Mucosa of stomach (tissue), 1 donor: ENCODE data around the gene GPR162.
"Not testable (repeated sequence)": the region's sequence is repeated elsewhere in the genome, so short reads cannot be mapped to it uniquely, and the experiment has no call there.

Experiments used
- H3K27me3 ChIP-seq: one replicate; pipeline ENCODE4 v1.7.0; 2013; ENCODE audit warnings: mild to moderate bottlenecking, low read length; ENCODE audit not compliant: control insufficient read depth, insufficient read depth
- H3K36me3 ChIP-seq: one replicate; pipeline ENCODE4 v1.7.0; 2013; ENCODE audit warnings: low read length; ENCODE audit not compliant: control insufficient read depth, insufficient read depth
- H3K4me1 ChIP-seq: one replicate; pipeline ENCODE4 v1.7.0; 2013; ENCODE audit warnings: mild to moderate bottlenecking, low read length; ENCODE audit not compliant: control insufficient read depth, insufficient read depth
- H3K4me3 ChIP-seq: one replicate; pipeline ENCODE4 v1.7.0; 2013; ENCODE audit warnings: low read length
- H3K9ac ChIP-seq: one replicate; pipeline ENCODE4 v1.7.0; 2013; ENCODE audit warnings: mild to moderate bottlenecking, low read length, moderate library complexity
- H3K9me3 ChIP-seq: one replicate; pipeline ENCODE4 v1.7.0; 2013; ENCODE audit warnings: mild to moderate bottlenecking, low read length, moderate library complexity; ENCODE audit not compliant: control insufficient read depth
- donor health status: Pancreatic carcinoma.

Gene GPR162

DNA sequence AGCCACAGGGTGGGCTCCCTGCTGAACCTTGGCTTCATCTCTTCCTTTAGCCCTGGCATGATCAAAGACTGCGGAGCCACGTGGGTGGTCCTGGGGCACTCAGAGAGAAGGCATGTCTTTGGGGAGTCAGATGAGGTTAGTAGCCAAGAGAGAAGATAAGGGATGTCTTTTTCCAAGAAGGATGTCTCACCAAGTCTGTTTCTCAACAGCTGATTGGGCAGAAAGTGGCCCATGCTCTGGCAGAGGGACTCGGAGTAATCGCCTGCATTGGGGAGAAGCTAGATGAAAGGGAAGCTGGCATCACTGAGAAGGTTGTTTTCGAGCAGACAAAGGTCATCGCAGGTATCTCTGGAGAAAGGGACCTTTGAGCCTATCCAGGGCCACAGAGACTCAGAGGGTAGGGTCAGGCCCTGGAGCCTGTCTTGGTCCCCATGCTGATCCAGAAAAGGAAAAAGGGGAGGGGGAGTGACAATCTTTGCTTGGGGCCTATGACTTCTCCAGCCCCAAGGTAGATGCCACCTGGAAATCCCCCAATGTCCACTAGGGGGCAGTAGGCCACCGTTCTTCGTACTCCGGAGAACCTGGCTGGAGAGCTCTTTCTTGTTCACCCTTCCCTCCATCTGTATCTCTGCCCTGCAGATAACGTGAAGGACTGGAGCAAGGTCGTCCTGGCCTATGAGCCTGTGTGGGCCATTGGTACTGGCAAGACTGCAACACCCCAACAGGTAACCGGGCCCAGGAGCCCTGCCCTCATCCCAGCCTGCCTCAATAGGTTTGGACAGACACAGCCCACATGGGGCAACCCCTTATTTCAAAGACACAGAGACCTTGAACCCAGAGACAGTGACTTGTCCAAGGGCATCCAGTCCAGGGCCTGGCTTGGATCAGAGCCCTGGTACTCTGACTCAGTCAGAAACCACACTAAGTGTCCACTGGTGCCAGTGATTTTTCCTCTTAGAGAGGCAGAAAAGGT, 47.7 kb downstream of the GPR162 start:
- no peaks in the 10 kb centered on the region for H3K27me3 ChIP-seq
- H3K36me3 ChIP-seq: no peaks in the 10 kb centered on the region
- H3K4me3 ChIP-seq: no peak overlapping the region
- no peaks in the 10 kb centered on the region for H3K9me3 ChIP-seq
- H3K9ac ChIP-seq: peak overlapping the region; percentile 90
- peaks cover 42% of the 10 kb centered on the region for H3K4me1 ChIP-seq

DNA sequence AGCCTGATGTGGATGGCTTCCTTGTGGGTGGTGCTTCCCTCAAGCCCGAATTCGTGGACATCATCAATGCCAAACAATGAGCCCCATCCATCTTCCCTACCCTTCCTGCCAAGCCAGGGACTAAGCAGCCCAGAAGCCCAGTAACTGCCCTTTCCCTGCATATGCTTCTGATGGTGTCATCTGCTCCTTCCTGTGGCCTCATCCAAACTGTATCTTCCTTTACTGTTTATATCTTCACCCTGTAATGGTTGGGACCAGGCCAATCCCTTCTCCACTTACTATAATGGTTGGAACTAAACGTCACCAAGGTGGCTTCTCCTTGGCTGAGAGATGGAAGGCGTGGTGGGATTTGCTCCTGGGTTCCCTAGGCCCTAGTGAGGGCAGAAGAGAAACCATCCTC, 48.7 kb downstream of the GPR162 start:
- H3K36me3 ChIP-seq, H3K9me3 ChIP-seq, H3K4me3 ChIP-seq, H3K9ac ChIP-seq, H3K27me3 ChIP-seq: not testable (repeated sequence)
- peaks cover 42% of the 10 kb centered on the region for H3K4me1 ChIP-seq

DNA sequence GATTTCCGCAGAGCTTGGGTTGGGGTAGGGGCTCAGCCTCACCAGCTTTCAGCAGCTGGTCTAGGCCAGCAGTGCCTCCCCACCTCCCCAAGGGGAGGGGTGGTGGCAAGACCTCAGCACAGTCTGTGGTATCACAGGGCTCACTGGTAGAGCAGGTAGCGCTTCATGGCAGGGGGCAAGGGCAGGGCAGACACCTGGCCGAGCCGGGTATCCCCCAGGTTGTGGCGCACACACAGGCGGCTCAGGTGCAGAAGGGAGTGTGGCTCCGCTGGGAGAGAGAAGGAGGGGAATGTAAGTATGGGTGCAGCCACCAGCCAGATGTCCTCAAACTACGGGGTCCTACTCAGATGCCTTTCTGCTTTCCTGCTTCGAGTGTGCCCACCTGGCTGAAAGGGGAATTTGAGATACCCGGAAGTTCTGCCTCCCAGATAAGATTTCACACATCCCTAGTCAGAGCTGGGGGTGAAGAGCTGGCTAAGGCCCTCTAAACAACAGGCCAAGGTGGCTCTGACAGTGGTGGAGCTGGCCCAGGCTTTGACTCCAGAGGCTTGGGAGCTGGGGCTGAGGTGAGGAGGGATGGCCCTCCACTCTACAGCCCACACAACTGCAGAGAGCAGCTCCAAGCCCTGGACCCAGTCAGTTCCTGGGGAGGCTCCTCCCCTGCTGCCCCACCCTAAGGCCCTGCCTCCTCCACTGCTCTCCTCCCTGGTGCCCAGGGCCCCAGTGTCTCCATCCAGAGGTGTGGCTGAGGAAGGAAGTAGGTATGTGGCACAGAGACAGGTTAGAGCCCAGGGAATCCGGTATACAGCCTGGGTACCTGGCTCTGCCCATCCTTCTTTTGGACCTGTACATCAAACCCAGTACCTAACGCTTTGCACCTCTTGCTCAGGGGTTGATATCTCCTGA, 49.7 kb downstream of the GPR162 start:
- Histone ChIP-seq H3K27me3 (no peaks in the 10 kb centered on the region), H3K4me3 (peak overlapping the region; percentile 98), H3K9ac (peak overlapping the region; percentile 90), H3K36me3 (no peaks in the 10 kb centered on the region), H3K4me1 (peaks cover 42% of the 10 kb centered on the region), H3K9me3 (no peaks in the 10 kb centered on the region)

- Histone ChIP-seq H3K36me3 (no peaks in the 10 kb centered on the region), H3K9ac (peak overlapping the region; percentile 90), H3K4me3 (peak overlapping the region; percentile 98), H3K27me3 (no peaks in the 10 kb centered on the region), H3K9me3 (no peaks in the 10 kb centered on the region), H3K4me1 (peaks cover 36% of the 10 kb centered on the region)
These were observed 50.7 kb downstream of the GPR162 start for GRCh38 chr12:6872073-6873048.

DNA sequence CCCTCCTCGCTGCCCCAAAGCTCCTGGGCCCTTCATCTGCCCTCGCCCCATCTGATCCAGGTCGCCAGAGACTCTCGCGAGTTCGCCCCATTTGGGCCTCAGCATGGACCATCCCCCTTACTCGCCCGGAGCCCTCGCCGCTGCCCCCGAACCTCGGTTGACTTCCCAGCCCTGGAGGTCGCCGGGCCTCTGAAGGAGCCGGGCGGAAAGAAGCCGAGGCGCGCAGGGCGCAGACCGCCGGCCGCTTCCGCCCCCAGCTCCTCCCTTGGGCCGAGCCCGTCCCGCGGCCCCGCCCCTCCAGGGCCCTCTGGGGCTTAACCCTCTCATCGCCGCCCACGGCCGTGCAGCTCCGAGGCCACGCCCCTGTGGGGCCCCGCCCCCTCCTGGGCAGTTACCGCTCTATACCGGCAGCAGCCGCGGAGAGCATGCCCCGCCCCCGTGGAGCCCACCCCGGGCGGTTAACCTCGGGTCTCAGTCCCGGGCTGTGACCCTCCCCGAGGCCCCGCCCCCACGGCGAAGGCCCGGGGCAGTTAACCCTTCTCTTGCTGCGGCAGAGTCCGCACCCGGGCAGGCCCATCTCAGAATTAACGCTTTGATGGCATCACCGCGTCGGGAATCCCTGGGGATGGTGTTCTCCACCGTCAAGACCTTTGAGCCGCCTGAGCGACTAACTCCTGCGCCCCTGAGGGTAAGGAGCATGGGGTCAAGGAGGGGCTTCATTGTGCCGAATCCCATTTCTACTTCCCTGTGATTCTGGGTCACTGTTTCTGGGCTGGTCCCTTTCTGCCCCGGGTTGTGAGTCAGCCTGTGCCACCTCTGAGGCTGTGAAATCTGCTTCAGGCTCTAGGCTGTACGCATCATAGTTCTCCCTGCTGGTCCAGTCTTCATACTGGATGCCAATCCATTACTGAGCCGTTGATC, 51.7 kb downstream of the GPR162 start, which contains the start of gene SPSB2:
SPSB2 (minus strand) TSS at position 210 of the 921 bp plus-strand sequence. CDS start 402 bp downstream, outside the sequence.
- peaks cover 34% of the 10 kb centered on the region for H3K4me1 ChIP-seq

GRCh38 chr12:6874015-6874368, 52.4 kb downstream of the GPR162 start:
- peak overlapping the region; percentile 98 for H3K4me3 ChIP-seq
- H3K9ac ChIP-seq: peak overlapping the region; percentile 90
- H3K36me3 ChIP-seq, H3K9me3 ChIP-seq, H3K27me3 ChIP-seq: not testable (repeated sequence)
- peaks cover 27% of the 10 kb centered on the region for H3K4me1 ChIP-seq

More for the DNA sequence above, 51.7 kb downstream of the GPR162 start, which contains the start of gene SPSB2:
- Histone ChIP-seq H3K36me3 (no peaks in the 10 kb centered on the region), H3K4me3 (peak within 1 kb of the TSS; percentile 98), H3K9me3 (no peaks in the 10 kb centered on the region), H3K9ac (peak within 1 kb of the TSS; percentile 90), H3K27me3 (no peaks in the 10 kb centered on the region)
